GM21619 (cell line): Measurements from ENCODE around the gene ST6GALNAC3.

Source experiments
- ATAC-seq: cut with Tn5 transposase; IDR thresholded peaks from one replicate; pipeline ENCODE4 v1.9.1; 2021; ENCODE audit not compliant: unreplicated experiment

The ST6GALNAC3 gene

GRCh38 chr1:76279101-76279748 lies 204.7 kb downstream of the ST6GALNAC3 start:
- no peak for ATAC-seq

- ATAC-seq: no peak
Measured at GRCh38 chr1:76281306-76281705, 206.8 kb downstream of the ST6GALNAC3 start.

GRCh38 chr1:76284842-76285241 lies 210.3 kb downstream of the ST6GALNAC3 start:
- no peak for ATAC-seq

- ATAC-seq: no peak
Measured at GRCh38 chr1:76285578-76286135, 211.1 kb downstream of the ST6GALNAC3 start.

GRCh38 chr1:76287917-76288316 lies 213.4 kb downstream of the ST6GALNAC3 start:
- no peak for ATAC-seq

GRCh38 chr1:76288758-76289483 lies 214.4 kb downstream of the ST6GALNAC3 start:
- no peak for ATAC-seq

GRCh38 chr1:76289692-76290091 lies 215.1 kb downstream of the ST6GALNAC3 start:
- no peak for ATAC-seq

GRCh38 chr1:76290271-76290670 lies 215.7 kb downstream of the ST6GALNAC3 start:
- ATAC-seq: no peak

GRCh38 chr1:76291191-76291590 lies 216.6 kb downstream of the ST6GALNAC3 start:
- ATAC-seq: no peak

- ATAC-seq: no peak
Measured at GRCh38 chr1:76291737-76292136, 217.2 kb downstream of the ST6GALNAC3 start.

GRCh38 chr1:76292418-76293184 lies 218.1 kb downstream of the ST6GALNAC3 start:
- peak; percentile 74 for ATAC-seq

GRCh38 chr1:76293831-76294230 lies 219.3 kb downstream of the ST6GALNAC3 start:
- no peak for ATAC-seq

GRCh38 chr1:76294482-76295194 lies 220.1 kb downstream of the ST6GALNAC3 start:
- ATAC-seq: peak; percentile 68

GRCh38 chr1:76298399-76298798 lies 223.9 kb downstream of the ST6GALNAC3 start:
- no peak for ATAC-seq

GRCh38 chr1:76299036-76299435 lies 224.5 kb downstream of the ST6GALNAC3 start:
- ATAC-seq: no peak

GRCh38 chr1:76300556-76300955 lies 226.0 kb downstream of the ST6GALNAC3 start:
- no peak for ATAC-seq

- ATAC-seq: no peak
Measured at GRCh38 chr1:76302711-76303339, 228.3 kb downstream of the ST6GALNAC3 start.

GRCh38 chr1:76303340-76303717 lies 228.8 kb downstream of the ST6GALNAC3 start:
- ATAC-seq: no peak

- no peak for ATAC-seq
Measured at GRCh38 chr1:76313304-76313703, 238.8 kb downstream of the ST6GALNAC3 start.

- ATAC-seq: no peak
Measured at GRCh38 chr1:76314730-76315129, 240.2 kb downstream of the ST6GALNAC3 start.
